22Rv1 (cell line): ENCODE measurements around the gene WDTC1.

Experiments used
- ZFX ChIP-seq: fragments of 450-650 bp; IDR thresholded peaks from 2 replicates; pipeline ENCODE4 v1.6.1; 2017; ENCODE audit warnings: antibody characterized with exemption, borderline replicate concordance
- TF ChIP-seq, protein P1 (sequence below): fragments of 450-650 bp; IDR thresholded peaks from 2 replicates; pipeline ENCODE4 v1.5.1; 2017; ENCODE audit warnings: mild to moderate bottlenecking

DNA sequence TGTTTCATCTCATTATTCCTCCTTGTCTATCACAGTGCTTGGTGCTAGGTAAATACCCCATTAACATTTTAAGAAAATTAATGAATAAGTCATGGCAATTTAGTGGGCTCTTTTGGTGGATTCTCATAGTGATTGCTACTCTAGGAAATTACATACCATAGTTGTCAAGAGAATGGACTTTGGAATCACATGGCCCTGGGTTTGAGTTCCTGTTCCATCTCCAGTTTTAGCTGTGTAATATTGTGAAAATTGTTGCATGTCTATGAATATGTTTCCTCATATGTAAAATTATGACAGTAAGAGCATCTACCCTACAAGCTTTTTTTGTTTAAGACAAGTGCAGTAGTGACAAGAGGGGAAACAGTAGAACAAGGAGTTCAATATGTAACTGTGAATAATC is 20.7 kb downstream of the WDTC1 start:
- TF ChIP-seq, protein P1, sequence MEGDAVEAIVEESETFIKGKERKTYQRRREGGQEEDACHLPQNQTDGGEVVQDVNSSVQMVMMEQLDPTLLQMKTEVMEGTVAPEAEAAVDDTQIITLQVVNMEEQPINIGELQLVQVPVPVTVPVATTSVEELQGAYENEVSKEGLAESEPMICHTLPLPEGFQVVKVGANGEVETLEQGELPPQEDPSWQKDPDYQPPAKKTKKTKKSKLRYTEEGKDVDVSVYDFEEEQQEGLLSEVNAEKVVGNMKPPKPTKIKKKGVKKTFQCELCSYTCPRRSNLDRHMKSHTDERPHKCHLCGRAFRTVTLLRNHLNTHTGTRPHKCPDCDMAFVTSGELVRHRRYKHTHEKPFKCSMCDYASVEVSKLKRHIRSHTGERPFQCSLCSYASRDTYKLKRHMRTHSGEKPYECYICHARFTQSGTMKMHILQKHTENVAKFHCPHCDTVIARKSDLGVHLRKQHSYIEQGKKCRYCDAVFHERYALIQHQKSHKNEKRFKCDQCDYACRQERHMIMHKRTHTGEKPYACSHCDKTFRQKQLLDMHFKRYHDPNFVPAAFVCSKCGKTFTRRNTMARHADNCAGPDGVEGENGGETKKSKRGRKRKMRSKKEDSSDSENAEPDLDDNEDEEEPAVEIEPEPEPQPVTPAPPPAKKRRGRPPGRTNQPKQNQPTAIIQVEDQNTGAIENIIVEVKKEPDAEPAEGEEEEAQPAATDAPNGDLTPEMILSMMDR = no peak
- no peak for TF ChIP-seq ZFX
